ENCODE data around the gene TAF6L. TPM values are rescaled to one million over a fixed set of nuclear protein-coding genes. Genes with fewer than 3 reads are reported as not detected.
A peak's percentile ranks its signal among the peaks of the same experiment; 100 is the strongest.

Gene TAF6L
- total RNA-seq, 1 experiment from 2014 or later: 37.7 TPM

DNA sequence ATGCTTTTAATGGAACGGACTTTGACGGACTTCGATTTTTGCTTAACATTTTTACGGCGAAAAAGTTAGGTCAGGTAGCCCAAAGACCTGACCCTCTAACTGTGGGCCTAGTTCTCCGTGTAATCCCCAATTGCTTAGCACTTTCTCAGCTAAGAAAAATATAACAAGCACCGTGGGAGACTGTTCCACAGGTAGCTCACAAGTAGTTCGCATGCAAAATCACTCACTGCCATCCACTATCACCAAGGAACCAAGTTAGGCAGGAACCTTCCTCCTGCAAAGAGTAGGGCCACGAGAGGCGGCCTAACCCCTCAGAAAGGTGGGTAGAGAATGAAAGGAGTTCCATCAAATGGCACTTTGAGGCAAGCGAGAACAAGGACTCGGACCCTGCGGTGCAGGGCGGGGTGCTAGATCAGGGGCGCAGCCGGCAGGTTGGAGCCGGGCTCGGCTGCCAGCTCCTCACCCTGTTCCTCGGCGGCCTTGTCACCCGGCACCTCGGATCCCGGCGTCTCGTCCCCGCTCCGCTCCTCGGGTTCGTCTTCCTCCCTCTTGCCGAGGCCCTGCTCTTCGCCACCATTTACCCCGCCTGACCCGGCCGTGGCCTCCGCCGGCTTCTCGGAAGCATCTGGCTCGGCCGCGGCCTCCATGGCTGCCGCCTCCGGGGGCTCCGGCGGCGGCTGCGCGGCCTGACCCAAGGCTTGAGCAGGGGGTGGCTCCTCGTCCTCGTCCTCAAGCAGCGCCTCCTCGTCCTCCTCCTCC lies 44.9 kb upstream of the TAF6L start:
- no peak overlapping the region for H2BK5ac ChIP-seq (ENCODE audit: insufficient read length, low read length)
- H2BK15ac ChIP-seq (ENCODE audit: low read depth, low read length): no peak overlapping the region

More for the DNA sequence above, 44.9 kb upstream of the TAF6L start:
- Histone ChIP-seq H3T11ph (ENCODE audit: low read length) (no peak overlapping the region), H3K23me2 (ENCODE audit: insufficient read length, low read depth, low read length, poor library complexity, severe bottlenecking) (peaks cover 25% of the 10 kb centered on the region), H3K4me1 (ENCODE audit: insufficient read depth, low read length) (no peaks in the 10 kb centered on the region), H3K18ac (ENCODE audit: insufficient read length, low read depth, low read length) (no peak overlapping the region), H2AFZ (ENCODE audit: low read length) (no peak overlapping the region), H3K56ac (ENCODE audit: insufficient read length, low read depth, low read length) (no peak overlapping the region), H3K14ac (ENCODE audit: insufficient read depth, low read length) (peak overlapping the region; percentile 77), H3K23ac (ENCODE audit: insufficient read length, low read depth, low read length) (no peak overlapping the region), H2AK5ac (ENCODE audit: insufficient read length, low read length) (no peak overlapping the region), H3K79me2 (ENCODE audit: insufficient read depth, low read length) (peaks cover 30% of the 10 kb centered on the region), H2BK12ac (ENCODE audit: insufficient read length, low read depth, low read length) (no peak overlapping the region), H3K9me3 (ENCODE audit: control insufficient read depth, low read depth, low read length) (no peaks in the 10 kb centered on the region), H4K8ac (replicated peaks; ENCODE audit: insufficient read length, low read depth, low read length) (no peak overlapping the region), H3K4ac (ENCODE audit: low read depth, low read length) (no peak overlapping the region), H2BK20ac (ENCODE audit: low read depth, low read length, poor library complexity, severe bottlenecking) (no peak overlapping the region), H3K27me3 (ENCODE audit: insufficient read depth, low read length) (no peaks in the 10 kb centered on the region), H3K79me1 (ENCODE audit: insufficient read depth, low read depth, low read length, poor library complexity, severe bottlenecking) (peaks cover 6% of the 10 kb centered on the region), H4K20me1 (ENCODE audit: control insufficient read depth, insufficient read depth, insufficient read length) (no peaks in the 10 kb centered on the region), H4K91ac (ENCODE audit: insufficient read length, low read depth, low read length) (no peak overlapping the region), H3K4me2 (ENCODE audit: insufficient read depth, insufficient read length, low read length) (peak overlapping the region; percentile 99), H2BK120ac (ENCODE audit: low read depth, low read length, poor library complexity, severe bottlenecking) (no peak overlapping the region), H3K27ac (ENCODE audit: insufficient read length, low read depth, low read length) (peak overlapping the region; percentile 96), H4K5ac (ENCODE audit: insufficient read length, low read depth, low read length) (no peak overlapping the region), H3K9ac (ENCODE audit: extremely low read depth, insufficient read length, low read length) (peak overlapping the region; percentile 94)
- WGBS (ENCODE audit: extremely low coverage, insufficient read length, low lambda C conversion rate): no CpG with 5 or more reads among the region's 51 CpGs
- Mint-ChIP-seq H3K36me3 (ENCODE audit: insufficient read depth in 1 of 3, low read depth in 3 of 3) (peaks cover 33 to 53% (median 47%) of the 10 kb centered on the region in 3 experiments), H3K27ac (peak overlapping the region in 2 of 3 experiments; percentile 87 to 92; a peak in 5 of 7 replicates), H3K4me3 (peak overlapping the region; percentile 89 to 95), H3K4me1 (peaks cover 20 to 27% of the 10 kb centered on the region in 2 experiments), H3K9me3 (no peaks in the 10 kb centered on the region), H3K27me3 (ENCODE audit: low read depth) (no peaks in the 10 kb centered on the region)
- TF ChIP-seq CTCF (conservative IDR thresholded peaks at IDR 0.05): no peak
- DNase-seq: no peak
